ENCODE measurements around the gene KATNB1.

GRCh38 chr16:57722210-57722499, 13.4 kb upstream of the KATNB1 start:
- TF ChIP-seq CTCF (conservative IDR thresholded peaks at IDR 0.05; ENCODE audit: low read depth, low read length) (no peak), EZH2phosphoT487 (IDR thresholded peaks at IDR 0.05; ENCODE audit: borderline replicate concordance, low read length) (no peak)
